ENCODE measurements around the gene EPS8.

Gene EPS8

GRCh38 chr12:15735837-15736615 is 53.2 kb downstream of the EPS8 start:
- no peak for DNase-seq (ENCODE audit: low read depth)
- no peak overlapping the region for H3K4me3 ChIP-seq (ENCODE audit: control insufficient read depth, low read depth, low read length)
- no peak for TF ChIP-seq CTCF (IDR thresholded peaks at IDR 0.05; ENCODE audit: control insufficient read depth, insufficient read depth, low read depth, low read length, missing control alignments)

- no peak overlapping the region for H3K4me3 ChIP-seq (ENCODE audit: control insufficient read depth, low read depth, low read length)
- DNase-seq (ENCODE audit: low read depth) = no peak
- no peak for TF ChIP-seq CTCF (IDR thresholded peaks at IDR 0.05; ENCODE audit: control insufficient read depth, insufficient read depth, low read depth, low read length, missing control alignments)
Measured at GRCh38 chr12:15733136-15733535, 56.1 kb downstream of the EPS8 start.

- TF ChIP-seq CTCF (IDR thresholded peaks at IDR 0.05; ENCODE audit: control insufficient read depth, insufficient read depth, low read depth, low read length, missing control alignments) = no peak
- no peak for DNase-seq (ENCODE audit: low read depth)
- no peak overlapping the region for H3K4me3 ChIP-seq (ENCODE audit: control insufficient read depth, low read depth, low read length)
Measured at GRCh38 chr12:15732341-15733061, 56.7 kb downstream of the EPS8 start.

- no peak for TF ChIP-seq CTCF (IDR thresholded peaks at IDR 0.05; ENCODE audit: control insufficient read depth, insufficient read depth, low read depth, low read length, missing control alignments)
- H3K4me3 ChIP-seq (ENCODE audit: control insufficient read depth, low read depth, low read length) = no peak overlapping the region
- DNase-seq (ENCODE audit: low read depth) = no peak
Measured at GRCh38 chr12:15731940-15732339, 57.2 kb downstream of the EPS8 start.

- DNase-seq (ENCODE audit: low read depth) = no peak
- TF ChIP-seq CTCF (IDR thresholded peaks at IDR 0.05; ENCODE audit: control insufficient read depth, insufficient read depth, low read depth, low read length, missing control alignments) = no peak
- no peak overlapping the region for H3K4me3 ChIP-seq (ENCODE audit: control insufficient read depth, low read depth, low read length)
Measured at GRCh38 chr12:15729097-15729496, 60.1 kb downstream of the EPS8 start.

- peak; percentile 69 for DNase-seq (ENCODE audit: low read depth)
- no peak for TF ChIP-seq CTCF (IDR thresholded peaks at IDR 0.05; ENCODE audit: control insufficient read depth, insufficient read depth, low read depth, low read length, missing control alignments)
- no peak overlapping the region for H3K4me3 ChIP-seq (ENCODE audit: control insufficient read depth, low read depth, low read length)
Measured at GRCh38 chr12:15728118-15728598, 61.0 kb downstream of the EPS8 start.
